ENCODE results near the gene VIPR2.
"Not testable (repeated sequence)": the region's sequence is repeated elsewhere in the genome, so short reads cannot be mapped to it uniquely, and the experiment has no call there.

VIPR2 gene

GRCh38 chr7:159086301-159086925, 58.3 kb downstream of the VIPR2 start:
- Histone ChIP-seq H3K27me3 (ENCODE audit: control insufficient read depth, insufficient read depth, low read length) (no peaks in the 10 kb centered on the region), H3K4me3 (ENCODE audit: low read depth, low read length) (no peak overlapping the region), H3K4me1 (ENCODE audit: control insufficient read depth, insufficient read depth, low read length) (no peaks in the 10 kb centered on the region), H3K27ac (ENCODE audit: low read depth, low read length) (no peak overlapping the region), H3K9ac (ENCODE audit: low read length) (no peak overlapping the region), H3K36me3 (ENCODE audit: control insufficient read depth, insufficient read depth, low read length) (no peaks in the 10 kb centered on the region), H3K9me3 (ENCODE audit: control insufficient read depth, insufficient read depth, low read depth, low read length) (no peaks in the 10 kb centered on the region)

GRCh38 chr7:159084069-159084801, 60.4 kb downstream of the VIPR2 start:
- Histone ChIP-seq H3K9me3 (ENCODE audit: control insufficient read depth, insufficient read depth, low read depth, low read length) (no peaks in the 10 kb centered on the region), H3K4me1 (ENCODE audit: control insufficient read depth, insufficient read depth, low read length) (no peaks in the 10 kb centered on the region), H3K27ac (ENCODE audit: low read depth, low read length) (no peak overlapping the region), H3K36me3 (ENCODE audit: control insufficient read depth, insufficient read depth, low read length) (no peaks in the 10 kb centered on the region), H3K27me3 (ENCODE audit: control insufficient read depth, insufficient read depth, low read length) (no peaks in the 10 kb centered on the region), H3K9ac (ENCODE audit: low read length) (no peak overlapping the region), H3K4me3 (ENCODE audit: low read depth, low read length) (no peak overlapping the region)

GRCh38 chr7:159083698-159084068, 61.0 kb downstream of the VIPR2 start:
- no peaks in the 10 kb centered on the region for H3K9me3 ChIP-seq (ENCODE audit: control insufficient read depth, insufficient read depth, low read depth, low read length)
- H3K36me3 ChIP-seq (ENCODE audit: control insufficient read depth, insufficient read depth, low read length) = no peaks in the 10 kb centered on the region
- no peaks in the 10 kb centered on the region for H3K4me1 ChIP-seq (ENCODE audit: control insufficient read depth, insufficient read depth, low read length)
- H3K27ac ChIP-seq (ENCODE audit: low read depth, low read length) = no peak overlapping the region
- H3K9ac ChIP-seq (ENCODE audit: low read length) = no peak overlapping the region
- H3K4me3 ChIP-seq (ENCODE audit: low read depth, low read length) = no peak overlapping the region
- no peaks in the 10 kb centered on the region for H3K27me3 ChIP-seq (ENCODE audit: control insufficient read depth, insufficient read depth, low read length)

GRCh38 chr7:159083001-159083697, 61.5 kb downstream of the VIPR2 start:
- H3K27me3 ChIP-seq (ENCODE audit: control insufficient read depth, insufficient read depth, low read length) = no peaks in the 10 kb centered on the region
- no peak overlapping the region for H3K4me3 ChIP-seq (ENCODE audit: low read depth, low read length)
- no peaks in the 10 kb centered on the region for H3K9me3 ChIP-seq (ENCODE audit: control insufficient read depth, insufficient read depth, low read depth, low read length)

GRCh38 chr7:159082075-159082474, 62.6 kb downstream of the VIPR2 start:
- H3K4me1 ChIP-seq (ENCODE audit: control insufficient read depth, insufficient read depth, low read length); H3K4me3 ChIP-seq (ENCODE audit: low read depth, low read length); H3K27ac ChIP-seq (ENCODE audit: low read depth, low read length); H3K9ac ChIP-seq (ENCODE audit: low read length); H3K27me3 ChIP-seq (ENCODE audit: control insufficient read depth, insufficient read depth, low read length); H3K36me3 ChIP-seq (ENCODE audit: control insufficient read depth, insufficient read depth, low read length); H3K9me3 ChIP-seq (ENCODE audit: control insufficient read depth, insufficient read depth, low read depth, low read length): not testable (repeated sequence)

More at GRCh38 chr7:159083001-159083697, 61.5 kb downstream of the VIPR2 start:
- Histone ChIP-seq H3K4me1 (ENCODE audit: control insufficient read depth, insufficient read depth, low read length) (no peaks in the 10 kb centered on the region), H3K27ac (ENCODE audit: low read depth, low read length) (no peak overlapping the region), H3K9ac (ENCODE audit: low read length) (no peak overlapping the region), H3K36me3 (ENCODE audit: control insufficient read depth, insufficient read depth, low read length) (no peaks in the 10 kb centered on the region)

GRCh38 chr7:159078911-159079270, 65.8 kb downstream of the VIPR2 start:
- Histone ChIP-seq H3K9me3 (ENCODE audit: control insufficient read depth, insufficient read depth, low read depth, low read length) (no peaks in the 10 kb centered on the region), H3K4me3 (ENCODE audit: low read depth, low read length) (no peak overlapping the region), H3K36me3 (ENCODE audit: control insufficient read depth, insufficient read depth, low read length) (no peaks in the 10 kb centered on the region)

GRCh38 chr7:159078193-159078910, 66.3 kb downstream of the VIPR2 start:
- Histone ChIP-seq H3K9me3 (ENCODE audit: control insufficient read depth, insufficient read depth, low read depth, low read length) (no peaks in the 10 kb centered on the region), H3K4me1 (ENCODE audit: control insufficient read depth, insufficient read depth, low read length) (no peaks in the 10 kb centered on the region), H3K36me3 (ENCODE audit: control insufficient read depth, insufficient read depth, low read length) (no peaks in the 10 kb centered on the region), H3K27ac (ENCODE audit: low read depth, low read length) (no peak overlapping the region), H3K9ac (ENCODE audit: low read length) (no peak overlapping the region), H3K4me3 (ENCODE audit: low read depth, low read length) (no peak overlapping the region), H3K27me3 (ENCODE audit: control insufficient read depth, insufficient read depth, low read length) (no peaks in the 10 kb centered on the region)

More at GRCh38 chr7:159078911-159079270, 65.8 kb downstream of the VIPR2 start:
- Histone ChIP-seq H3K4me1 (ENCODE audit: control insufficient read depth, insufficient read depth, low read length) (no peaks in the 10 kb centered on the region), H3K27me3 (ENCODE audit: control insufficient read depth, insufficient read depth, low read length) (no peaks in the 10 kb centered on the region), H3K27ac (ENCODE audit: low read depth, low read length) (no peak overlapping the region), H3K9ac (ENCODE audit: low read length) (no peak overlapping the region)

- Histone ChIP-seq H3K27me3 (ENCODE audit: control insufficient read depth, insufficient read depth, low read length) (no peaks in the 10 kb centered on the region), H3K4me1 (ENCODE audit: control insufficient read depth, insufficient read depth, low read length) (no peaks in the 10 kb centered on the region), H3K27ac (ENCODE audit: low read depth, low read length) (no peak overlapping the region), H3K9me3 (ENCODE audit: control insufficient read depth, insufficient read depth, low read depth, low read length) (no peaks in the 10 kb centered on the region), H3K36me3 (ENCODE audit: control insufficient read depth, insufficient read depth, low read length) (no peaks in the 10 kb centered on the region), H3K9ac (ENCODE audit: low read length) (no peak overlapping the region), H3K4me3 (ENCODE audit: low read depth, low read length) (no peak overlapping the region)
Measured at GRCh38 chr7:159076333-159076732, 68.3 kb downstream of the VIPR2 start.

- no peaks in the 10 kb centered on the region for H3K4me1 ChIP-seq (ENCODE audit: control insufficient read depth, insufficient read depth, low read length)
- H3K9me3 ChIP-seq (ENCODE audit: control insufficient read depth, insufficient read depth, low read depth, low read length) = no peaks in the 10 kb centered on the region
- H3K36me3 ChIP-seq (ENCODE audit: control insufficient read depth, insufficient read depth, low read length) = no peaks in the 10 kb centered on the region
- H3K27me3 ChIP-seq (ENCODE audit: control insufficient read depth, insufficient read depth, low read length) = no peaks in the 10 kb centered on the region
- no peak overlapping the region for H3K27ac ChIP-seq (ENCODE audit: low read depth, low read length)
- H3K4me3 ChIP-seq (ENCODE audit: low read depth, low read length) = no peak overlapping the region
- H3K9ac ChIP-seq (ENCODE audit: low read length) = no peak overlapping the region
Measured at GRCh38 chr7:159075563-159076238, 69.0 kb downstream of the VIPR2 start.

GRCh38 chr7:159071260-159071659, 73.4 kb downstream of the VIPR2 start:
- H3K27ac ChIP-seq (ENCODE audit: low read depth, low read length) = no peak overlapping the region
- no peaks in the 10 kb centered on the region for H3K27me3 ChIP-seq (ENCODE audit: control insufficient read depth, insufficient read depth, low read length)
- H3K4me1 ChIP-seq (ENCODE audit: control insufficient read depth, insufficient read depth, low read length) = no peaks in the 10 kb centered on the region
- H3K36me3 ChIP-seq (ENCODE audit: control insufficient read depth, insufficient read depth, low read length) = no peaks in the 10 kb centered on the region
- H3K4me3 ChIP-seq (ENCODE audit: low read depth, low read length) = no peak overlapping the region
- no peak overlapping the region for H3K9ac ChIP-seq (ENCODE audit: low read length)
- H3K9me3 ChIP-seq (ENCODE audit: control insufficient read depth, insufficient read depth, low read depth, low read length) = no peaks in the 10 kb centered on the region

Measured in HUES6 (cell line).